ENCODE results near the gene HOXA10. TPM values are rescaled to one million over a fixed set of nuclear protein-coding genes. Genes with fewer than 3 reads are reported as not detected.

The HOXA10 gene
- total RNA-seq, 1 experiment from 2014 or later, result 19.6 TPM

DNA sequence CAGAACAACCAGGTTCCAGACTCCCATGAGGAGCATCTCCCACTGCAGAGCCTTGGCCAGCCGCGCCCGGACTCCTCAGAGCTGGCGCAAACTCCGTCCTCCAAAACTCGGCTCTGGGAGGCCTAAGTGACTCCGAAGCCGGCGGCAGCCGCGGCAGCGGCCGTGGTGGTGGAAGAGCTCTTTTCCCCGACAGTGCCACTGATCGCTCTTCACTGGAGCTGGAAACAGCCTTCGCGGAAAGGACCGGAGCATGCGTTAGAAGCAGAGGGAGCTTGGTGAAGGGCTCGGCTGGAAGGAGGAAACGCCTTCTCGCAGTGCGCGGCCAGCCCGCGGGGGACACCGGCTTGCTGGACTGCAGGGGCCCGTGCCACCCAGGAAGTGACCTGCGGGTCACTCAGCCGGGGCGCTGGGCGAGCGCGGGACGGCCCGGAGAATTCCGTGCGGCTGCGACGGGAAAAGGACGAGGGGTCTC lies 30.8 kb upstream of the HOXA10 start:
- ChIA-PET POLR2A (no interaction called here), RAD21 (ENCODE audit: low non-redundant PET in 1 of 2, low total read pairs in 2 of 2, uncharacterized antibody in 2 of 2, unreplicated experiment in 2 of 2) (no interaction called here), CTCF (no interaction called here)
- no peaks in the 10 kb centered on the region for H3K9me2 ChIP-seq (ENCODE audit: insufficient read depth)
- no peaks in the 10 kb centered on the region for H3K27me3 ChIP-seq (ENCODE audit: insufficient read depth, low read length)
- no peak overlapping the region for H3K27ac ChIP-seq (ENCODE audit: low read depth, low read length)
- H3K9me3 ChIP-seq (ENCODE audit: control insufficient read depth in 1 of 2, insufficient read depth in 1 of 2, low read depth in 1 of 2, low read length in 2 of 2), result no peaks in the 10 kb centered on the region
- ATAC-seq (no peak), DNase-seq (ENCODE audit: low read depth, low spot score) (no peak)
- H3K9ac ChIP-seq (ENCODE audit: low read length), result no peak overlapping the region
- H3K4me1 ChIP-seq (ENCODE audit: control insufficient read depth in 1 of 2, insufficient read depth in 2 of 2, low read length in 2 of 2), result peaks cover 0 to 15% of the 10 kb centered on the region in 2 experiments; a peak in 3 of 4 replicates
- H3K36me3 ChIP-seq (ENCODE audit: control insufficient read depth in 1 of 2, insufficient read depth in 2 of 2, low read length in 2 of 2), result no peaks in the 10 kb centered on the region
- TF ChIP-seq FOSL1 (IDR thresholded peaks at IDR 0.05; ENCODE audit: low read depth), result no peak
- TF ChIP-seq ZFX (IDR thresholded peaks at IDR 0.05), result no peak
- no peak overlapping the region for H2AFZ ChIP-seq (ENCODE audit: low read depth, low read length, poor library complexity, severe bottlenecking)
- no peaks in the 10 kb centered on the region for H4K20me1 ChIP-seq (ENCODE audit: insufficient read depth)
- intact Hi-C loops (cut with micrococcal nuclease), result no loop called here
- no peak overlapping the region for H3K4me2 ChIP-seq (ENCODE audit: low read length)
- H3K4me3 ChIP-seq (replicated peaks in 1 of 2; ENCODE audit: low read depth in 1 of 2, low read length in 2 of 2), result no peak overlapping the region
- H3K79me2 ChIP-seq (ENCODE audit: insufficient read depth, low read length), result no peaks in the 10 kb centered on the region
- no TSS peak for BruUV-seq (replicated peaks)

GRCh38 chr7:27203964-27204594 lies 30.0 kb upstream of the HOXA10 start:
- ATAC-seq (no peak), DNase-seq (ENCODE audit: low read depth, low spot score) (no peak)
- H3K79me2 ChIP-seq (ENCODE audit: insufficient read depth, low read length), result no peaks in the 10 kb centered on the region
- no peak overlapping the region for H3K4me2 ChIP-seq (ENCODE audit: low read length)
- H3K27ac ChIP-seq (ENCODE audit: low read depth, low read length), result no peak overlapping the region
- no TSS peak for BruUV-seq (replicated peaks)
- no peaks in the 10 kb centered on the region for H3K36me3 ChIP-seq (ENCODE audit: control insufficient read depth in 1 of 2, insufficient read depth in 2 of 2, low read length in 2 of 2)
- no peaks in the 10 kb centered on the region for H4K20me1 ChIP-seq (ENCODE audit: insufficient read depth)
- intact Hi-C loops (cut with micrococcal nuclease), result no loop called here
- ChIA-PET RAD21 (ENCODE audit: low non-redundant PET in 1 of 2, low total read pairs in 2 of 2, uncharacterized antibody in 2 of 2, unreplicated experiment in 2 of 2) (no interaction called here), CTCF (no interaction called here), POLR2A (no interaction called here)
- no peak for TF ChIP-seq EZH2 (IDR thresholded peaks at IDR 0.05)
- no peak for TF ChIP-seq JUND (IDR thresholded peaks at IDR 0.05)
- TF ChIP-seq SIN3A (IDR thresholded peaks at IDR 0.05; ENCODE audit: low read depth), result no peak
- no peak for TF ChIP-seq CBX3 (IDR thresholded peaks at IDR 0.05; ENCODE audit: low read depth)
- no peak for TF ChIP-seq EGR1 (IDR thresholded peaks at IDR 0.05; ENCODE audit: low read depth)
- TF ChIP-seq RAD21 (IDR thresholded peaks at IDR 0.05; ENCODE audit: low read depth), result no peak
- no peak for TF ChIP-seq POLR2AphosphoS5 (IDR thresholded peaks at IDR 0.05; ENCODE audit: low read depth, low read length)
- TF ChIP-seq ZNF274 (IDR thresholded peaks at IDR 0.05; ENCODE audit: low read depth, low read length), result no peak
- TF ChIP-seq EZH2phosphoT487 (IDR thresholded peaks at IDR 0.05; ENCODE audit: borderline replicate concordance), result no peak
- TF ChIP-seq ELF1 (IDR thresholded peaks at IDR 0.05; ENCODE audit: borderline replicate concordance, low read depth), result no peak
- TF ChIP-seq, protein P1, sequence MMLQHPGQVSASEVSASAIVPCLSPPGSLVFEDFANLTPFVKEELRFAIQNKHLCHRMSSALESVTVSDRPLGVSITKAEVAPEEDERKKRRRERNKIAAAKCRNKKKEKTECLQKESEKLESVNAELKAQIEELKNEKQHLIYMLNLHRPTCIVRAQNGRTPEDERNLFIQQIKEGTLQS (IDR thresholded peaks at IDR 0.05), result no peak
- TF ChIP-seq SP1 (IDR thresholded peaks at IDR 0.05; ENCODE audit: low read depth), result no peak
- no peak for TF ChIP-seq TCF7L2 (IDR thresholded peaks at IDR 0.05; ENCODE audit: borderline replicate concordance, extremely low read depth, insufficient read depth, insufficient read length)
- no peak for TF ChIP-seq ZFX (IDR thresholded peaks at IDR 0.05)
- no peak for TF ChIP-seq CEBPB (IDR thresholded peaks at IDR 0.05; ENCODE audit: low read depth)
- no peak for TF ChIP-seq CTCF (IDR thresholded peaks at IDR 0.05 in 2 of 3, conservative IDR thresholded peaks at IDR 0.05 in 1 of 3; ENCODE audit: borderline replicate concordance in 1 of 3, insufficient read depth in 1 of 3, low read depth in 2 of 3, low read length in 2 of 3)
- H3K9ac ChIP-seq (ENCODE audit: low read length), result no peak overlapping the region
- H3K4me1 ChIP-seq (ENCODE audit: control insufficient read depth in 1 of 2, insufficient read depth in 2 of 2, low read length in 2 of 2), result peaks cover 0 to 14% of the 10 kb centered on the region in 2 experiments; a peak in 3 of 4 replicates
- H3K4me3 ChIP-seq (replicated peaks in 1 of 2; ENCODE audit: low read depth in 1 of 2, low read length in 2 of 2), result no peak overlapping the region
- no peak overlapping the region for H2AFZ ChIP-seq (ENCODE audit: low read depth, low read length, poor library complexity, severe bottlenecking)
- H3K9me2 ChIP-seq (ENCODE audit: insufficient read depth), result no peaks in the 10 kb centered on the region
- H3K9me3 ChIP-seq (ENCODE audit: control insufficient read depth in 1 of 2, insufficient read depth in 1 of 2, low read depth in 1 of 2, low read length in 2 of 2), result no peaks in the 10 kb centered on the region
- no peaks in the 10 kb centered on the region for H3K27me3 ChIP-seq (ENCODE audit: insufficient read depth, low read length)
